Suprapubic skin (tissue), 4 donors: ENCODE measurements around the gene MYO5B. TPM values are rescaled to one million over a fixed set of nuclear protein-coding genes. Genes with fewer than 3 reads are reported as not detected.

Experiments
- DNase-seq, 2 donors: peaks; one replicate each; pipeline ENCODE4 v3.0.0-alpha.2; 2019; ENCODE audit warnings: low spot score in 2 of 2
- H3K27ac ChIP-seq: fragments of 200-600 bp; sonication (generic); one replicate; pipeline ENCODE4 v1.5.1; 2019
- H3K27me3 ChIP-seq: fragments of 200-600 bp; sonication (generic); one replicate; pipeline ENCODE4 v1.5.1; 2019
- H3K36me3 ChIP-seq: fragments of 200-600 bp; sonication (generic); one replicate; pipeline ENCODE4 v1.5.1; 2019
- H3K4me1 ChIP-seq: fragments of 200-600 bp; sonication (generic); one replicate; pipeline ENCODE4 v1.5.1; 2019
- H3K4me3 ChIP-seq: fragments of 200-600 bp; sonication (generic); one replicate; pipeline ENCODE4 v1.5.1; 2019; ENCODE audit warnings: mild to moderate bottlenecking
- H3K9me3 ChIP-seq: fragments of 200-600 bp; sonication (generic); one replicate; pipeline ENCODE4 v1.5.1; 2019
- CTCF ChIP-seq, 2 donors: fragments of 200-600 bp in 1 of 2; fragments of 450-650 bp in 1 of 2; sonication (generic) in 1 of 2; IDR thresholded peaks; one replicate each; pipeline ENCODE4 v1.5.1; 2016 to 2019; ENCODE audit warnings: antibody characterized with exemption in 2 of 2, mild to moderate bottlenecking in 1 of 2, moderate library complexity in 1 of 2
- EP300 ChIP-seq: sonication (generic); formaldehyde crosslinking; IDR thresholded peaks from one replicate; pipeline ENCODE4 v1.6.1; 2017; ENCODE audit warnings: antibody characterized with exemption
- POLR2A ChIP-seq, 2 donors: fragments of 450-650 bp; IDR thresholded peaks; one replicate each; pipeline ENCODE4 v1.6.1; 2017; ENCODE audit warnings: antibody characterized with exemption in 2 of 2, mild to moderate bottlenecking in 2 of 2, moderate library complexity in 2 of 2
- POLR2AphosphoS5 ChIP-seq, 3 donors: sonication (generic); formaldehyde crosslinking; IDR thresholded peaks; one replicate each; pipeline ENCODE4 v1.6.1; 2017; ENCODE audit warnings: antibody characterized with exemption in 3 of 3
- WGBS: methylation state at CpG from one replicate; pipeline ENCODE4 v1.1.5; 2018; 5-methylcytosine and 5-hydroxymethylcytosine counted together
- total RNA-seq, 4 donors: library from RNA; depleted of rRNA; stranded (reverse); fragments of >200 nt; gene quantifications; one replicate each; pipeline ENCODE4 v1.1.0, GENCODE V29; 2016

The MYO5B gene
- total RNA-seq, 4 donors from 2014 or later: 30.3 to 44.4 (median 40.7) TPM

GRCh38 chr18:49960376-49960775 lies 234.6 kb downstream of the MYO5B start:
- no peak for DNase-seq
- WGBS: 58% methylated on average over 4 of the region's 4 CpGs

GRCh38 chr18:49959176-49959575 lies 235.8 kb downstream of the MYO5B start:
- no peaks in the 10 kb centered on the region for H3K36me3 ChIP-seq
- TF ChIP-seq POLR2A (IDR thresholded peaks at IDR 0.05): no peak
- TF ChIP-seq POLR2AphosphoS5 (IDR thresholded peaks at IDR 0.05): no peak
- no peak for TF ChIP-seq CTCF (IDR thresholded peaks at IDR 0.05)
- no peak for TF ChIP-seq EP300
- WGBS: 89% methylated on average over 5 of the region's 5 CpGs
- no peak for DNase-seq
- H3K9me3 ChIP-seq: no peaks in the 10 kb centered on the region
- H3K4me3 ChIP-seq: no peak overlapping the region
- H3K27me3 ChIP-seq: no peaks in the 10 kb centered on the region
- H3K4me1 ChIP-seq: no peaks in the 10 kb centered on the region
- H3K27ac ChIP-seq: no peak overlapping the region

More at GRCh38 chr18:49960376-49960775, 234.6 kb downstream of the MYO5B start:
- Histone ChIP-seq H3K4me3 (no peak overlapping the region), H3K36me3 (no peaks in the 10 kb centered on the region), H3K9me3 (no peaks in the 10 kb centered on the region), H3K27me3 (no peaks in the 10 kb centered on the region), H3K27ac (no peak overlapping the region), H3K4me1 (no peaks in the 10 kb centered on the region)
- TF ChIP-seq POLR2AphosphoS5 (IDR thresholded peaks at IDR 0.05): no peak
- TF ChIP-seq POLR2A (IDR thresholded peaks at IDR 0.05): no peak
- no peak for TF ChIP-seq EP300
- no peak for TF ChIP-seq CTCF (IDR thresholded peaks at IDR 0.05)

- Histone ChIP-seq H3K27me3 (no peaks in the 10 kb centered on the region), H3K27ac (no peak overlapping the region), H3K4me1 (no peaks in the 10 kb centered on the region), H3K4me3 (no peak overlapping the region), H3K36me3 (no peaks in the 10 kb centered on the region), H3K9me3 (no peaks in the 10 kb centered on the region)
- TF ChIP-seq EP300 (no peak), CTCF (IDR thresholded peaks at IDR 0.05) (no peak), POLR2A (IDR thresholded peaks at IDR 0.05) (no peak), POLR2AphosphoS5 (IDR thresholded peaks at IDR 0.05) (no peak)
- WGBS: 83% methylated on average over 5 of the region's 5 CpGs
- DNase-seq: no peak
These were observed 239.7 kb downstream of the MYO5B start for GRCh38 chr18:49955263-49955662.

GRCh38 chr18:49953391-49953790 lies 241.6 kb downstream of the MYO5B start:
- no peaks in the 10 kb centered on the region for H3K27me3 ChIP-seq
- WGBS: 57% methylated on average over 1 of the region's 1 CpG
- no peaks in the 10 kb centered on the region for H3K4me1 ChIP-seq
- H3K4me3 ChIP-seq: no peak overlapping the region
- no peaks in the 10 kb centered on the region for H3K9me3 ChIP-seq
- H3K27ac ChIP-seq: no peak overlapping the region
- TF ChIP-seq POLR2A (IDR thresholded peaks at IDR 0.05) (no peak), CTCF (IDR thresholded peaks at IDR 0.05) (no peak), EP300 (no peak), POLR2AphosphoS5 (IDR thresholded peaks at IDR 0.05) (no peak)
- DNase-seq: no peak
- H3K36me3 ChIP-seq: no peaks in the 10 kb centered on the region

GRCh38 chr18:49949951-49950395 lies 245.0 kb downstream of the MYO5B start:
- WGBS: 21% methylated on average over 2 of the region's 2 CpGs
- no peak overlapping the region for H3K27ac ChIP-seq
- no peak for DNase-seq

More at GRCh38 chr18:49949951-49950395, 245.0 kb downstream of the MYO5B start:
- TF ChIP-seq CTCF (IDR thresholded peaks at IDR 0.05): no peak
- TF ChIP-seq POLR2AphosphoS5 (IDR thresholded peaks at IDR 0.05): no peak
- no peak for TF ChIP-seq POLR2A (IDR thresholded peaks at IDR 0.05)
- no peak for TF ChIP-seq EP300
- H3K4me3 ChIP-seq: no peak overlapping the region
- H3K9me3 ChIP-seq: no peaks in the 10 kb centered on the region
- H3K27me3 ChIP-seq: no peaks in the 10 kb centered on the region
- no peaks in the 10 kb centered on the region for H3K4me1 ChIP-seq
- H3K36me3 ChIP-seq: no peaks in the 10 kb centered on the region
